PC-9 (cell line): ENCODE results near the gene NAALADL1.

ENCODE experiments used
- CTCF ChIP-seq: fragments of 200-600 bp; sonication (generic); conservative IDR thresholded peaks from 2 replicates; pipeline ENCODE4 v1.6.1; 2017; ENCODE audit warnings: mixed run types, antibody characterized with exemption, mild to moderate bottlenecking, moderate library complexity
- EZH2 ChIP-seq: fragments of 200-600 bp; sonication (generic); IDR thresholded peaks from 2 replicates; pipeline ENCODE4 v1.8.0; 2017; ENCODE audit warnings: antibody characterized with exemption, low read depth

- TF ChIP-seq CTCF: no peak
- TF ChIP-seq EZH2: no peak
Observed at GRCh38 chr11:65056999-65057398, 1.4 kb downstream of the NAALADL1 start.
